Left forelimb (tissue), 1 donor: ENCODE data around the gene SCARB1.
"Not testable (repeated sequence)": the region's sequence is repeated elsewhere in the genome, so short reads cannot be mapped to it uniquely, and the experiment has no call there.

ENCODE experiments used
- DNase-seq: peaks from one replicate; pipeline ENCODE4 v3.0.0-alpha.2; 2018; ENCODE audit warnings: low spot score

Gene SCARB1

GRCh38 chr12:124883263-124884130 is 19.8 kb upstream of the SCARB1 start:
- no peak for DNase-seq

DNA sequence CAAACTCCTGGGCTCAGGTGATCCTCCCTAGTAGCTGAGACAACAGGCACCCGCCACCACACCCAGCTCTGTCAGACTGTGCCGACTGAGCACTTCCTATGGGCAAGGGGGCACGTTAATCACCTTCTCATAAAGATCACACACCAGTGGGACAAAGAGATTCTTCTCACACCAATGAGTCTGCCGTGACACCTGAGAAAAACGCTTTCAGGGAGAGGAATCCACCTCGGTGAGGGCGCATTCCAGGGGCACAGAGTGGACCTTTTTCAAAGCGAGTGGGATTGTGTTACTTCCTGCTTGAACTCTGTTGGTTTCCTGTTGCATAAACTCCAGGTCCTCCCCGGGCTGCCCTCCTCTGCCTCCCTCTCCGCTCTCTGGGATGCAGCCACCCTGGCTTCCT is 17.5 kb upstream of the SCARB1 start:
- no peak for DNase-seq

DNA sequence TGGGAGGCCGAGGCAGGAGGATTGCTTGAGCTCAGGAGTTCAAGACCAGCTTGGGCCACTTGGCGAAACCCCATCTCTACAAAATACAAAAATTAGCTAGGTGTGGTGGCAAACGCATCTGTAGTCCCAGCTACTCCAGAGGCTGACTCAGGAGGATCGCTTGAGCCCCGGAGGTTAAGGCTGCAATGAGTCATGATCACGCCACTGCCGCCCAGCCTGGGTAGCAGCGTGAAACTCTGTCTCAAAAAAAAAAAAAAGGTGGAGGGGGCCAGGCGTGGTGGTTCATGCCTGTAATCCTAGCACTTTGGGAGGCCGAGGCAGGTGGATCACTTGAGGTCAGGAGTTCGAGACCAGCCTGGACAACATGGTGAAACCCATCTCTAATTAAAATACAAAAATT is 16.7 kb upstream of the SCARB1 start:
- not testable (repeated sequence) for DNase-seq

DNA sequence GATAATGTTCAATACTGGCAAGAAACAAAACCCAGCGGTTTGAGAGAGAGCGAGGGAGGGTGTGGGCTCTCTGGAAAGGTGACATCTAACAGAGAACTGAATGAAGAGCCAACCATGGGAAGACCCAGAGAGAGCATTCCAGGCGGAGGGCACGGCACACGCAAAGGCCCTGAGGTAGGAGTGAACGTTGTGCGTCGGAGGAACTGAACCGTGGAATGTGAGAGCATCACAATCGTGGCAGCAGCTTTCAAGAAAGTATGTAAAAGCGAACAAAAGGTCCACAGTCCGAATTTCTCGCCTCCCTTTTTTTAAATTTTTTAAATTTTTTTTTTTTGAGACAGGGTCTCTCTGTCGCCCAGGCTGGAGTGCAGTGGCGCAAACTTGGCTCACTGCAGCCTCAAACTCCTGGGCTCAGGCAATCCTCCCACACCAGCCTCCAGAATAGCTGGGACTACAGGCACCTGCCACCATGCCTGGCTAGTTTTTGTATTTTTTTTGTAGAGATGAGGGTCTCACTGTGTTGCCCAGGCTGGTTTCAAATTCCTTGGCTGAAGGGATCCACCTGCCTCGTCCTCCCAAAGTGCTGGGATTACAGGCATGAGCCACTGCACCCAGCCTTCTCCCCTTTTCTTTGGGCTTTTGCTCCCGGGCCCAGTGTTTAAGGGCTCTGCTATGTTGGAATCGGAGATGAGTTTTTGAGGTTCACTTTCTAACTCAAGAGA is 15.3 kb upstream of the SCARB1 start:
- DNase-seq, result no peak

DNA sequence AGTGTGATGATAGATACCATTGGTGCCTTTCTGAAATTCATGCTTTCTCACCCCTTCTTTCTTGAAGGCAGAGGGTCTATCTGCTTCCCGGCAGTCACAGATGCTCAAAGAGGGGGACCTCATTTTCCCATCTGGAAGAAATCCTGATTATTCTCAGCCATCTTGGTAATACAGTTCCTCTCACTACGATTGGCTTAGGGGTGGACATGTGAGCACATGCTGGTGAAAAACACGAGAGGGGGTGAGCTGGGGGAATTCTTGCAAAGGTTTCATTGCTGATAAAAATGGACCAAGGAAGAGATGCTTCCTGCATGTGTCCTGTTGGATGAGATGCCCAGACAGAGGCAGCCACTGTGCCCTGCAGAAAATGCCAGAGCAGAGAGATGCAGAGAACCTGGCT is 13.8 kb upstream of the SCARB1 start:
- DNase-seq, result no peak

GRCh38 chr12:124876171-124876570 is 12.5 kb upstream of the SCARB1 start:
- DNase-seq, result no peak

- no peak for DNase-seq
Measured at GRCh38 chr12:124875803-124876132, 12.1 kb upstream of the SCARB1 start.

GRCh38 chr12:124874988-124875802 is 11.5 kb upstream of the SCARB1 start:
- DNase-seq, result no peak

DNA sequence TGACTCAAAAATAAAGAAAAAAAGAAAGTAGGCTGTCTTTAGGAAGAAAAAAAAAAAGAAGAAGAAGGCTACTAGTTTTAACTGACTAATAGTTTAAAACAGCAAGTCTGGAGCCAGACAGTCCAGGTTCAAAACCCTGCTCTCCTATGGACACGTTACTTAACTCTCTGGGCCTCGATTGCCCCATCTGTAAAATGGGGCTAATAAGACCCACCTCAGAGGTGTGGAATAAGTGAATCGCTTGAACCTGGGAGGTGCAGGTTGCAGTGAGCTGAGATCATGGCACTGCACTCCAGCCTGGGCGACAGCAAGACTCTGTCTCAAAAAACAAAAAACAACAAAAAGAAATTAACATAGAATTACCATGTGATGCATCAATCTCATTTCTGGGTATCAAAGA is 10.5 kb upstream of the SCARB1 start:
- no peak for DNase-seq

DNA sequence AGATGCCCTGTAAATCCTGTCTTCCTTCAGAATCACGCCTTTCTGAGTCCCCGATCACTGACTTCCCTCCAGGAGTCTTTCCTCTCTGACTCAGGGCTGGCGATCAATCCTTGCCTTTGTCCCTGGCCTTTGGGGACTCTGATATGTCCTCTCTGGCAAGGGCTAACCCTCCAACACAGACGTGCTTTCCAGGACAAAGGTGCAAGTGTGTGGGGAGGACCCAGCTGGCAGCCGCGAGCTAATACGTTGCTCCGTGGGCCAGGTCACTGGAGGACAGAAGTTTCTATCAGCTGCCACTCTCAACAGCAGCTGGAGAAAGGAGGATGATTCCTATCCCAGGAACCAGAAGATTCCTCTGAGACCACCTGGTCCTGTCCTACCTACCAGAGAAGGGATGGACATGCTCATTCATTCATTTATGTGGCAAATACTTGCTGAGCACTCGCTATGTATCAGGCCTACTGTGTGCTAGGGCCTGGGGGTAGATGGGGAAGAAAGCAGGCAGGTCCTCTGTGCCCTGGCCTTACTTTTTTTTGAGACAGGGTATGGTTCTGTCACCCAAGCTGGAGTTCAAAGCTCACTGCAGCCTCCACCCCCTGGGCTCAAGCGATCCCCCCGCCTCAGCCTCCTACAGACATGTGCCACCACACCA is 8.5 kb upstream of the SCARB1 start:
- DNase-seq, result no peak

DNA sequence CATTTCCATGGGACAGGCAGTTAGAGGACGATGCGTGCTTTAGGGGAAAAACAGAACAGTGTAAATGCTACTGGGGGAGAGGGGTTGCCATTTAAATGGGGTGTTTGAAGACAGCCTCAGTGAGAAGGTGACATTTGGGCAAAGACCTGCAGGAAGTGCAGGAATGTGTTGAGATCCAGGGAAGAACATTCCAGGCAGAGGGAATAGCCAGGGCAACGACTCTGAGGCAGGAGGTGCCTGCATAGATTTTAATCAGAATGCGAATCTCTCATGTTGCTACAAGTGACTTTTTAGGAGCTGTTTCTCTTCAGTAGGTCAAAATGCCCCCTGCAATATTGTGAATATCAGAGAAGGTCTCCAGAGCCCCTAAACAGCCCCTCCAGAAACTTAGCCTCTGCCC is 7.6 kb upstream of the SCARB1 start:
- no peak for DNase-seq

- no peak for DNase-seq
Measured at GRCh38 chr12:124870515-124870914, 6.9 kb upstream of the SCARB1 start.

GRCh38 chr12:124869059-124869665 is 5.5 kb upstream of the SCARB1 start:
- no peak for DNase-seq

GRCh38 chr12:124868252-124869058 is 4.8 kb upstream of the SCARB1 start:
- no peak for DNase-seq

GRCh38 chr12:124867401-124867930 is 3.8 kb upstream of the SCARB1 start:
- no peak for DNase-seq

GRCh38 chr12:124866883-124867400 is 3.3 kb upstream of the SCARB1 start:
- DNase-seq, result no peak

- DNase-seq, result no peak
Measured at GRCh38 chr12:124866195-124866882, 2.7 kb upstream of the SCARB1 start.

GRCh38 chr12:124865728-124866127 is 2.1 kb upstream of the SCARB1 start:
- no peak for DNase-seq

GRCh38 chr12:124864326-124864752 is 675 bp upstream of the SCARB1 start:
- no peak for DNase-seq
